Adrenal gland (tissue), 5 donors: Measurements from ENCODE around the gene CD48.

Source experiments
- POLR2A ChIP-seq, 2 donors: fragments of 450-650 bp; IDR thresholded peaks; one replicate each; pipeline ENCODE4 v1.6.1; 2017; ENCODE audit warnings: antibody characterized with exemption in 2 of 2, mild to moderate bottlenecking in 2 of 2, moderate library complexity in 1 of 2
- TF ChIP-seq, protein P1 (sequence below), 6 experiments: fragments of 450-650 bp in 4 of 6; fragments of 200-600 bp in 2 of 6; sonication (generic) in 1 of 6; IDR thresholded peaks; 1 replicate in 5 of 6; 2 replicates in 1 of 6; pipeline versions ENCODE4 v1.5.1 to v1.8.0; 2016 to 2021; ENCODE audit warnings: antibody characterized with exemption in 6 of 6, mild to moderate bottlenecking in 2 of 6, moderate library complexity in 1 of 6
- donor health status: DM: no; HTN: no; CAD: no.

DNA sequence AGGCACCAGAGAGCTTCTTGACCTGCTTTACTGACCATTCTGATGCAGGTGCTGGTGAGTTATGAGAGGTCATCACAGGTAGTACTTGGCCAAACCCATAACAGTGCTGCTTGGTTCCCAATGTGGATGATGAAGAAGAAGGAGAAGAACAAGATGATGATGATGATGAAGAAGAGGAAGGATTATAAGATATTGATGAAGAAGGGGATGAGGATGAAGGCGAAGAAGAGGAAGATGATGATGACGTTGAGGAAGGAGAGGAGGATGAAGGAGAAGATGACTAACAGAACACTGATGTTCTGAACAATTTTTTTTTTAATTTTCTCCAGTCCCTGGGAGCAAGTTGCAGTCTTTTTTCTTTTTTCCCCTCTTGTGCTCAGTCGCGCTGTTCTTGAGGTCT lies 40.9 kb downstream of the CD48 start:
- no peak for TF ChIP-seq POLR2A (IDR thresholded peaks at IDR 0.05)
- TF ChIP-seq, protein P1, sequence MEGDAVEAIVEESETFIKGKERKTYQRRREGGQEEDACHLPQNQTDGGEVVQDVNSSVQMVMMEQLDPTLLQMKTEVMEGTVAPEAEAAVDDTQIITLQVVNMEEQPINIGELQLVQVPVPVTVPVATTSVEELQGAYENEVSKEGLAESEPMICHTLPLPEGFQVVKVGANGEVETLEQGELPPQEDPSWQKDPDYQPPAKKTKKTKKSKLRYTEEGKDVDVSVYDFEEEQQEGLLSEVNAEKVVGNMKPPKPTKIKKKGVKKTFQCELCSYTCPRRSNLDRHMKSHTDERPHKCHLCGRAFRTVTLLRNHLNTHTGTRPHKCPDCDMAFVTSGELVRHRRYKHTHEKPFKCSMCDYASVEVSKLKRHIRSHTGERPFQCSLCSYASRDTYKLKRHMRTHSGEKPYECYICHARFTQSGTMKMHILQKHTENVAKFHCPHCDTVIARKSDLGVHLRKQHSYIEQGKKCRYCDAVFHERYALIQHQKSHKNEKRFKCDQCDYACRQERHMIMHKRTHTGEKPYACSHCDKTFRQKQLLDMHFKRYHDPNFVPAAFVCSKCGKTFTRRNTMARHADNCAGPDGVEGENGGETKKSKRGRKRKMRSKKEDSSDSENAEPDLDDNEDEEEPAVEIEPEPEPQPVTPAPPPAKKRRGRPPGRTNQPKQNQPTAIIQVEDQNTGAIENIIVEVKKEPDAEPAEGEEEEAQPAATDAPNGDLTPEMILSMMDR (IDR thresholded peaks at IDR 0.05): no peak
